Neuronal stem cell (in vitro differentiated cells): ENCODE results near the gene DGKD.

Experiments used
- DNase-seq: peaks from one replicate; pipeline ENCODE4 v3.0.0-alpha.2; 2013; ENCODE audit warnings: low spot score
- H2AFZ ChIP-seq: one replicate; pipeline ENCODE4 v1.6.1; 2013; ENCODE audit warnings: mild to moderate bottlenecking, low read length, inconsistent platforms
- H2AK5ac ChIP-seq: 2 replicates; pipeline ENCODE4 v1.6.1; 2013; ENCODE audit warnings: low read depth, mild to moderate bottlenecking, inconsistent platforms, low read length, moderate library complexity, mixed read lengths
- H2BK120ac ChIP-seq: 2 replicates; pipeline ENCODE4 v1.6.1; 2013; ENCODE audit warnings: low read depth, mild to moderate bottlenecking, inconsistent platforms, low read length, moderate library complexity, mixed read lengths
- H2BK12ac ChIP-seq: one replicate; pipeline ENCODE4 v1.6.1; 2013; ENCODE audit warnings: low read length, inconsistent platforms
- H2BK15ac ChIP-seq: 2 replicates; pipeline ENCODE4 v1.6.1; 2013; ENCODE audit warnings: mild to moderate bottlenecking, low read length, inconsistent platforms, mixed read lengths
- H2BK5ac ChIP-seq: one replicate; pipeline ENCODE4 v1.6.1; 2013; ENCODE audit warnings: inconsistent platforms, mild to moderate bottlenecking, low read length, moderate library complexity
- H3K14ac ChIP-seq: one replicate; pipeline ENCODE4 v1.6.1; 2013; ENCODE audit warnings: low read length, inconsistent platforms
- H3K18ac ChIP-seq: 2 replicates; pipeline ENCODE4 v1.6.1; 2013; ENCODE audit warnings: low read length, inconsistent platforms
- H3K23ac ChIP-seq: 2 replicates; pipeline ENCODE4 v1.6.1; 2013; ENCODE audit warnings: low read depth, mild to moderate bottlenecking, mixed read lengths, low read length, inconsistent platforms; ENCODE audit not compliant: poor library complexity
- H3K27ac ChIP-seq: replicated peaks from 3 replicates; pipeline ENCODE4 v1.5.1; 2013; ENCODE audit warnings: low read length, inconsistent platforms
- H3K27me3 ChIP-seq, 3 experiments: 2 replicates each; pipeline ENCODE4 v1.6.1; 2013; ENCODE audit warnings: low read length in 3 of 3, mild to moderate bottlenecking in 2 of 3, inconsistent platforms in 1 of 3, low read depth in 1 of 3, mixed read lengths in 1 of 3, moderate library complexity in 1 of 3; ENCODE audit not compliant: control insufficient read depth in 3 of 3, insufficient read depth in 3 of 3
- H3K36me3 ChIP-seq, 2 donors: replicated peaks in 1 of 2; 2 replicates each; pipeline ENCODE4 v1.6.1; 2013; ENCODE audit warnings: low read length in 2 of 2; ENCODE audit not compliant: control insufficient read depth in 2 of 2, insufficient read depth in 2 of 2
- H3K4ac ChIP-seq: 2 replicates; pipeline ENCODE4 v1.6.1; 2013; ENCODE audit warnings: inconsistent platforms, mild to moderate bottlenecking, low read length, moderate library complexity
- H3K4me1 ChIP-seq, 2 donors: 1 replicate in 1 of 2; 2 replicates in 1 of 2; pipeline ENCODE4 v1.6.1; 2013; ENCODE audit warnings: low read length in 2 of 2, low read depth in 1 of 2; ENCODE audit not compliant: control insufficient read depth in 2 of 2, insufficient read depth in 1 of 2
- H3K4me2 ChIP-seq: one replicate; pipeline ENCODE4 v1.6.1; 2013; ENCODE audit warnings: mild to moderate bottlenecking, low read length, inconsistent platforms; ENCODE audit not compliant: insufficient read depth, poor library complexity, severe bottlenecking
- H3K4me3 ChIP-seq, 2 donors: 2 replicates each; pipeline ENCODE4 v1.5.1; 2013; ENCODE audit warnings: low read length in 2 of 2, mild to moderate bottlenecking in 2 of 2, inconsistent platforms in 1 of 2, moderate library complexity in 1 of 2
- H3K79me1 ChIP-seq: one replicate; pipeline ENCODE4 v1.6.1; 2013; ENCODE audit warnings: low read depth, mild to moderate bottlenecking, inconsistent platforms, low read length, moderate library complexity
- H3K9ac ChIP-seq: one replicate; pipeline ENCODE4 v1.6.1; 2013; ENCODE audit warnings: mild to moderate bottlenecking, low read depth, low read length, inconsistent platforms; ENCODE audit not compliant: poor library complexity
- H3K9me3 ChIP-seq, 2 donors: replicated peaks in 1 of 2; 2 replicates each; pipeline versions ENCODE3 to v1.6.1; 2013; ENCODE audit warnings: low read length in 2 of 2, mild to moderate bottlenecking in 2 of 2, inconsistent platforms in 1 of 2, low read depth in 1 of 2, mixed read lengths in 1 of 2, moderate library complexity in 1 of 2; ENCODE audit not compliant: control insufficient read depth in 2 of 2, insufficient read depth in 1 of 2
- H4K8ac ChIP-seq: one replicate; pipeline ENCODE4 v1.6.1; 2013; ENCODE audit warnings: low read depth, mild to moderate bottlenecking, inconsistent platforms, low read length, moderate library complexity
- H4K91ac ChIP-seq: one replicate; pipeline ENCODE4 v1.6.1; 2013; ENCODE audit warnings: low read length, low read depth, mild to moderate bottlenecking, inconsistent platforms; ENCODE audit not compliant: poor library complexity
- WGBS, 2 donors: extraction: QIAGEN DNeasy Blood & Tissue Kit; methylation state at CpG; one replicate each; pipeline ENCODE4 v1.1.7; 2013; ENCODE audit warnings: missing lambda C conversion rate in 2 of 2, mixed read lengths in 1 of 2; ENCODE audit not compliant: insufficient read length in 2 of 2, insufficient replicate concordance in 1 of 2; ENCODE audit errors: extremely low coverage in 2 of 2; 5-methylcytosine and 5-hydroxymethylcytosine counted together

The DGKD gene

GRCh38 chr2:233503481-233503880 is 149.2 kb downstream of the DGKD start:
- H2BK12ac ChIP-seq = no peak overlapping the region
- H3K18ac ChIP-seq = no peak overlapping the region
- H3K23ac ChIP-seq = no peak overlapping the region
- no peak overlapping the region for H4K8ac ChIP-seq
- H3K14ac ChIP-seq = no peak overlapping the region
- H3K27ac ChIP-seq = no peak overlapping the region
- H2AK5ac ChIP-seq = no peak overlapping the region
- DNase-seq = no peak
- H3K79me1 ChIP-seq = no peaks in the 10 kb centered on the region
- H2AFZ ChIP-seq = no peak overlapping the region
- H3K4ac ChIP-seq = no peak overlapping the region
- peaks cover 6 to 26% of the 10 kb centered on the region in 2 donors for H3K9me3 ChIP-seq
- H3K4me2 ChIP-seq = no peak overlapping the region
- H3K4me1 ChIP-seq = no peaks in the 10 kb centered on the region
- H3K27me3 ChIP-seq = no peaks in the 10 kb centered on the region
- no peak overlapping the region for H3K9ac ChIP-seq
- no peak overlapping the region for H2BK5ac ChIP-seq
- no peak overlapping the region for H2BK15ac ChIP-seq
- H2BK120ac ChIP-seq = no peak overlapping the region
- peaks cover 3 to 11% of the 10 kb centered on the region in 2 donors for H3K36me3 ChIP-seq
- no peak overlapping the region for H3K4me3 ChIP-seq
- H4K91ac ChIP-seq = no peak overlapping the region
- WGBS, 2 donors = no CpG with 5 or more reads among the region's 1 CpG

- Histone ChIP-seq H3K23ac (no peak overlapping the region), H2AFZ (no peak overlapping the region), H3K9ac (no peak overlapping the region), H3K14ac (no peak overlapping the region), H3K4ac (no peak overlapping the region), H4K8ac (no peak overlapping the region), H3K4me3 (no peak overlapping the region), H3K18ac (no peak overlapping the region), H3K4me1 (no peaks in the 10 kb centered on the region), H4K91ac (no peak overlapping the region), H3K27ac (no peak overlapping the region), H3K9me3 (peaks cover 6 to 26% of the 10 kb centered on the region in 2 donors), H3K27me3 (no peaks in the 10 kb centered on the region), H2BK12ac (no peak overlapping the region), H3K36me3 (peaks cover 3 to 12% of the 10 kb centered on the region in 2 donors), H2BK5ac (no peak overlapping the region), H2BK15ac (no peak overlapping the region), H2BK120ac (no peak overlapping the region), H3K4me2 (no peak overlapping the region), H3K79me1 (no peaks in the 10 kb centered on the region), H2AK5ac (no peak overlapping the region)
- DNase-seq = no peak
- WGBS, 2 donors = no CpG with 5 or more reads among the region's 1 CpG
Observed at GRCh38 chr2:233503947-233504637, 149.8 kb downstream of the DGKD start.

GRCh38 chr2:233513953-233514655 is 159.8 kb downstream of the DGKD start:
- no peak overlapping the region for H2AFZ ChIP-seq
- no peak overlapping the region for H2BK12ac ChIP-seq
- no peak overlapping the region for H4K8ac ChIP-seq
- H4K91ac ChIP-seq = no peak overlapping the region
- no peak overlapping the region for H2BK5ac ChIP-seq
- no peak for DNase-seq
- H3K9me3 ChIP-seq = peaks cover 2 to 5% of the 10 kb centered on the region in 2 donors
- H2BK15ac ChIP-seq = no peak overlapping the region
- no peaks in the 10 kb centered on the region for H3K27me3 ChIP-seq
- no peaks in the 10 kb centered on the region for H3K4me1 ChIP-seq
- no peaks in the 10 kb centered on the region for H3K79me1 ChIP-seq
- H3K36me3 ChIP-seq = peaks cover 0 to 10% of the 10 kb centered on the region in 2 donors
- no peak overlapping the region for H3K27ac ChIP-seq
- H3K4me3 ChIP-seq = no peak overlapping the region
- no peak overlapping the region for H2AK5ac ChIP-seq
- H3K4ac ChIP-seq = no peak overlapping the region
- no peak overlapping the region for H3K4me2 ChIP-seq
- no peak overlapping the region for H3K18ac ChIP-seq
- no peak overlapping the region for H2BK120ac ChIP-seq
- H3K23ac ChIP-seq = no peak overlapping the region
- H3K14ac ChIP-seq = no peak overlapping the region
- WGBS, 2 donors = no CpG with 5 or more reads among the region's 7 CpGs
- H3K9ac ChIP-seq = no peak overlapping the region

GRCh38 chr2:233519787-233520611 is 165.7 kb downstream of the DGKD start:
- no peak overlapping the region for H2AFZ ChIP-seq
- H3K9me3 ChIP-seq = peaks cover 0 to 5% of the 10 kb centered on the region in 2 donors
- DNase-seq = no peak
- WGBS, 2 donors = no CpG with 5 or more reads among the region's 3 CpGs
- H3K23ac ChIP-seq = no peak overlapping the region
- H3K36me3 ChIP-seq = peaks cover 2 to 38% of the 10 kb centered on the region in 2 donors
- H3K14ac ChIP-seq = no peak overlapping the region
- no peak overlapping the region for H3K27ac ChIP-seq
- no peak overlapping the region for H2BK15ac ChIP-seq
- no peaks in the 10 kb centered on the region for H3K4me1 ChIP-seq
- no peaks in the 10 kb centered on the region for H3K79me1 ChIP-seq
- H2AK5ac ChIP-seq = no peak overlapping the region
- no peak overlapping the region for H2BK12ac ChIP-seq
- H2BK5ac ChIP-seq = no peak overlapping the region
- H3K4me2 ChIP-seq = no peak overlapping the region
- H3K9ac ChIP-seq = no peak overlapping the region
- no peak overlapping the region for H3K18ac ChIP-seq
- no peak overlapping the region for H4K91ac ChIP-seq
- no peak overlapping the region for H3K4me3 ChIP-seq
- H4K8ac ChIP-seq = no peak overlapping the region
- no peak overlapping the region for H3K4ac ChIP-seq
- H2BK120ac ChIP-seq = no peak overlapping the region
- no peaks in the 10 kb centered on the region for H3K27me3 ChIP-seq
